Neural cell (in vitro differentiated cells): ENCODE data around the gene RIN3. TPM values are rescaled to one million over a fixed set of nuclear protein-coding genes. Genes with fewer than 3 reads are reported as not detected.

Experiments used
- H2AFZ ChIP-seq: fragments of 200-600, 300-800 bp; sonication (generic), shearing (Covaris generic); 2 replicates; pipeline ENCODE4 v1.6.0; 2014; ENCODE audit warnings: low read depth, mild to moderate bottlenecking, antibody characterized with exemption, low read length, moderate library complexity
- H3F3A ChIP-seq: fragments of 200-600 bp; shearing (Covaris generic); 2 replicates; pipeline ENCODE4 v1.6.1; 2016; ENCODE audit warnings: mild to moderate bottlenecking, moderate library complexity, mixed read lengths, antibody characterized with exemption, low read length; ENCODE audit not compliant: insufficient read depth, poor library complexity, severe bottlenecking
- H3K27ac ChIP-seq: fragments of 200-600, 300-800 bp; sonication (generic), shearing (Covaris generic); 2 replicates; pipeline ENCODE4 v1.5.1; 2014; ENCODE audit warnings: mild to moderate bottlenecking, low read length, moderate library complexity
- H3K27me3 ChIP-seq: fragments of 300-800, 200-600 bp; sonication (generic), shearing (Covaris generic); 2 replicates; pipeline ENCODE4 v1.6.0; 2014; ENCODE audit warnings: mild to moderate bottlenecking, low read depth, low read length, moderate library complexity; ENCODE audit not compliant: insufficient read depth
- H3K36me3 ChIP-seq: fragments of 300-800, 200-600 bp; sonication (generic), shearing (Covaris generic); 2 replicates; pipeline ENCODE4 v1.5.1; 2014; ENCODE audit warnings: mild to moderate bottlenecking, antibody characterized with exemption, low read length, moderate library complexity; ENCODE audit not compliant: insufficient read depth
- H3K4me2 ChIP-seq: fragments of 300-800, 200-600 bp; sonication (generic), shearing (Covaris generic); 2 replicates; pipeline ENCODE4 v1.6.0; 2014; ENCODE audit warnings: mild to moderate bottlenecking, low read length
- H3K4me3 ChIP-seq: fragments of 300-800, 200-600 bp; sonication (generic), shearing (Covaris generic); 2 replicates; pipeline ENCODE4 v1.5.1; 2014; ENCODE audit warnings: mild to moderate bottlenecking, low read length, moderate library complexity
- H3K79me2 ChIP-seq: fragments of 200-600 bp; shearing (Covaris generic); replicated peaks from 2 replicates; pipeline ENCODE4 v1.6.0; 2014; ENCODE audit warnings: mild to moderate bottlenecking, low read length, moderate library complexity; ENCODE audit not compliant: insufficient read depth
- H3K9ac ChIP-seq: fragments of 300-800, 200-600 bp; sonication (generic), shearing (Covaris generic); 2 replicates; pipeline ENCODE4 v1.6.1; 2016; ENCODE audit warnings: mild to moderate bottlenecking, low read length, mixed read lengths
- H3K9me2 ChIP-seq: fragments of 200-600 bp; shearing (Covaris generic); 2 replicates; pipeline ENCODE4 v1.6.1; 2016; ENCODE audit warnings: mild to moderate bottlenecking, low read length, mixed read lengths; ENCODE audit not compliant: insufficient read depth
- H3K9me3 ChIP-seq: fragments of 200-600, 300-800 bp; sonication (generic), shearing (Covaris generic); 2 replicates; pipeline ENCODE4 v1.6.1; 2016; ENCODE audit warnings: mild to moderate bottlenecking, mixed run types, low read length, moderate library complexity, mixed read lengths
- H4K20me1 ChIP-seq: fragments of 200-600 bp; shearing (Covaris generic); 2 replicates; pipeline ENCODE4 v1.6.1; 2016; ENCODE audit warnings: mild to moderate bottlenecking, mixed run types; ENCODE audit not compliant: insufficient read depth
- CTCF ChIP-seq: fragments of 450-650 bp; IDR thresholded peaks from 2 replicates; pipeline ENCODE4 v1.5.1; 2014; ENCODE audit warnings: antibody characterized with exemption, mild to moderate bottlenecking, moderate library complexity; ENCODE audit not compliant: poor library complexity, severe bottlenecking
- EP300 ChIP-seq: fragments of 450-650 bp; conservative IDR thresholded peaks from 2 replicates; pipeline ENCODE4 v1.6.1; 2014; ENCODE audit warnings: antibody characterized with exemption, mild to moderate bottlenecking, moderate library complexity; ENCODE audit not compliant: poor library complexity, severe bottlenecking
- EZH2 ChIP-seq: fragments of 200-600, 300-800 bp; shearing (Covaris generic), sonication (generic); IDR thresholded peaks from 2 replicates; pipeline ENCODE4 v1.6.1; 2014; ENCODE audit warnings: antibody characterized with exemption, low read length, borderline replicate concordance, mild to moderate bottlenecking; ENCODE audit not compliant: insufficient read depth, poor library complexity, severe bottlenecking
- MXI1 ChIP-seq: fragments of 450-650 bp; conservative IDR thresholded peaks from 2 replicates; pipeline ENCODE4 v1.6.1; 2014; ENCODE audit warnings: antibody characterized with exemption, mild to moderate bottlenecking; ENCODE audit not compliant: poor library complexity, severe bottlenecking
- POLR2AphosphoS5 ChIP-seq: IDR thresholded peaks from 2 replicates; pipeline ENCODE4 v1.6.1; 2012
- RAD21 ChIP-seq: fragments of 450-650 bp; conservative IDR thresholded peaks from 2 replicates; pipeline ENCODE4 v1.6.1; 2014; ENCODE audit warnings: antibody characterized with exemption, mild to moderate bottlenecking, moderate library complexity
- REST ChIP-seq: IDR thresholded peaks from 2 replicates; pipeline ENCODE4 v1.6.1; 2012; ENCODE audit warnings: borderline replicate concordance
- SMC3 ChIP-seq: fragments of 450-650 bp; conservative IDR thresholded peaks from 2 replicates; pipeline ENCODE4 v1.6.1; 2014; ENCODE audit warnings: antibody characterized with exemption, mild to moderate bottlenecking, moderate library complexity; ENCODE audit not compliant: poor library complexity
- TAF1 ChIP-seq: IDR thresholded peaks from 2 replicates; pipeline ENCODE4 v1.6.1; 2012; ENCODE audit warnings: low read depth
- polyA plus RNA-seq: library from polyadenylated mRNA; depleted of rRNA; stranded (reverse); fragments of >200 nt; gene quantifications from 2 replicates; pipeline ENCODE4 v1.2.3, GENCODE V29; 2014

Gene RIN3
- polyA plus RNA-seq, 1 donor from 2014 or later = not detected

GRCh38 chr14:92469515-92469914 lies 44.1 kb upstream of the RIN3 start:
- H3F3A ChIP-seq = no peaks in the 10 kb centered on the region
- H3K4me3 ChIP-seq = no peak overlapping the region
- H3K36me3 ChIP-seq = no peaks in the 10 kb centered on the region
- no peaks in the 10 kb centered on the region for H4K20me1 ChIP-seq
- H3K79me2 ChIP-seq = no peaks in the 10 kb centered on the region
- H2AFZ ChIP-seq = no peak overlapping the region
- no peak overlapping the region for H3K4me2 ChIP-seq
- H3K9ac ChIP-seq = no peak overlapping the region
- no peaks in the 10 kb centered on the region for H3K9me2 ChIP-seq
- H3K9me3 ChIP-seq = no peaks in the 10 kb centered on the region
- TF ChIP-seq MXI1 (no peak), REST (no peak), SMC3 (no peak), EZH2 (no peak), TAF1 (no peak), EP300 (no peak), CTCF (no peak), POLR2AphosphoS5 (no peak), RAD21 (no peak)
- no peaks in the 10 kb centered on the region for H3K27me3 ChIP-seq
- no peak overlapping the region for H3K27ac ChIP-seq

GRCh38 chr14:92470215-92470614 lies 43.4 kb upstream of the RIN3 start:
- H3F3A ChIP-seq = no peaks in the 10 kb centered on the region
- H3K9ac ChIP-seq = no peak overlapping the region
- no peak overlapping the region for H3K4me3 ChIP-seq
- no peaks in the 10 kb centered on the region for H3K36me3 ChIP-seq
- TF ChIP-seq EP300 (no peak), CTCF (no peak), REST (no peak), RAD21 (no peak), EZH2 (no peak), TAF1 (no peak), POLR2AphosphoS5 (no peak), MXI1 (no peak), SMC3 (no peak)
- H3K9me2 ChIP-seq = no peaks in the 10 kb centered on the region
- no peaks in the 10 kb centered on the region for H4K20me1 ChIP-seq
- H2AFZ ChIP-seq = no peak overlapping the region
- H3K27ac ChIP-seq = no peak overlapping the region
- no peaks in the 10 kb centered on the region for H3K79me2 ChIP-seq
- H3K27me3 ChIP-seq = no peaks in the 10 kb centered on the region
- no peaks in the 10 kb centered on the region for H3K9me3 ChIP-seq
- H3K4me2 ChIP-seq = no peak overlapping the region
